Measurements from ENCODE around the gene GPR42.

Gene GPR42, protein sequence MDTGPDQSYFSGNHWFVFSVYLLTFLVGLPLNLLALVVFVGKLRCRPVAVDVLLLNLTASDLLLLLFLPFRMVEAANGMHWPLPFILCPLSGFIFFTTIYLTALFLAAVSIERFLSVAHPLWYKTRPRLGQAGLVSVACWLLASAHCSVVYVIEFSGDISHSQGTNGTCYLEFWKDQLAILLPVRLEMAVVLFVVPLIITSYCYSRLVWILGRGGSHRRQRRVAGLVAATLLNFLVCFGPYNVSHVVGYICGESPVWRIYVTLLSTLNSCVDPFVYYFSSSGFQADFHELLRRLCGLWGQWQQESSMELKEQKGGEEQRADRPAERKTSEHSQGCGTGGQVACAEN

DNA sequence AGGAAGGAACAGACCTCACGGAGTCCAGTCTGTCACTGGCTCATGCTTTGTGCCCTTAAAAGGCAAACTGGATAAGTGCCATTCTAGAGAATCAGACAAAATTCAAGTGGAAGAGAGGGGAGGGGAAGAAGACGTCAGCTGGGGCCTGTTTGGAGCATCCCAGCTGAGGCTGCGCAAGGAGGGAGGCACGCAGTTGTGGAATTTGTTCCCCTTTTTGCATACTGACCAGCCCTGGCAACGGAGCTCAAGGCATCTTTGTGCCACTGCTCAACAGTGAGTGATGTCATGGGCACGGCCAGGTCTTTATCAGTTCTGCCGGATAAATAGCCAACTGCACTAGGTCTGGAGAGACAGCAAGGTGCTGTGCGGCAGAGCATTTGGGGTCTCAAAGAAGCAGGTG is at the start of gene GPR42:
TSS of gene GPR42 (plus strand) at position 347 of the 400 bp plus-strand sequence. CDS start 292 bp downstream, outside the sequence.
- DNase-seq = no peak

DNA sequence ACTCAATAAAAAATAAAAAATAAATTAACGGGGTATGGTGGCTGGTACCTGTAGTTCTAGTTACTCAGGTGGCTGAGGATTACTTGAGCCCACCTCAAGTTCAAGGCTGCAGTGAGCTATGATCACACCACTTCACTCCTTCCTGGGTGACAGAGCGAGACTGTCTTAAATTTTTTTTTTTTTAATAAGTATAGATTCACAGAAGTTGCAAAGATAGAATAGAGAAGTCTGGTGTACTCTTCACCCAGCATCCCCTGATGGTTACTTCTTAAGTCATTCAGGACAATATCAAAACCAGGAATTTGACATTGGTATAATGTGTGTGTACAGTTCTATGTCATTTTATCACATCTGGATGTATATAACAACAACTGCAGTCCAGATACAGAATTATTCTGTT is 49.6 kb upstream of the GPR42 start:
- no peak for DNase-seq

DNA sequence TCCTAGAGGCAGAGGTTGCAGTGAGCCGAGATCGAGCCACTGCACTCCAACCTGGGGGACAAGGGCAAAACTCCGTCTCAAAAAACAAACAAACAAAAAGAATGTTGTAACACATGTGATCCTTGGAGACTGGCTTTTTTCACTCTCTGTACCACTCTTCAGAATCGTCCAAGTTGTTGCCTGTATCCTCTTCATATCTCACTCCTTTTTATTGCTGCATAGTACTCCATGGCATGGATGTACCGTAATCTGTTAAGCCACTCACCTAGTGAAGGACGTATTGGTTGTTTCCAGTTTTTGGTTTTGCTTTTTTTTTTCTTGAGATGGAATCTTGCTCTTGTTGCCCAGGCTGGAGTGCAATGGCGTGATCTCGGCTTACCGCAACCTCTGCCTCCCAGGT is 48.9 kb upstream of the GPR42 start:
- DNase-seq = no peak

DNA sequence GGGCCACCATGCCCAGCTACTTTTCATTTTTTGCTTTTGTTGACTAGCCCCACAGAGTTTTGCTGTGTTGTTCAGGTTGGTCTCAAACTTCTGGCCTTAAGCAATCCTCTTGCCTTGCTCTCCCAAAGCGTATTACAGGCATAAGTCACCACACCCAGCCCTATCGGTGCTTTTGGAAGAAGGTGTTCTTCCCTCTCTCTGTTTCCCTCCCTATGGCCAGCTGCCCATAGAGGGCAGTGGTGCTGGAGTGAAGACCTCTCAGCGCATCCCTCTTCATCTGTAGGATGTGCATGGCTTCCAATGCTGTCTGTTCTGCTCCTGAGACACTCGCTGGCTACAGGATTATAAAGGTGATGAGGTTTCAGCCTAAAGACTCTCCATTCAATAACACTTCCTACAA is 43.2 kb upstream of the GPR42 start:
- no peak for DNase-seq

DNA sequence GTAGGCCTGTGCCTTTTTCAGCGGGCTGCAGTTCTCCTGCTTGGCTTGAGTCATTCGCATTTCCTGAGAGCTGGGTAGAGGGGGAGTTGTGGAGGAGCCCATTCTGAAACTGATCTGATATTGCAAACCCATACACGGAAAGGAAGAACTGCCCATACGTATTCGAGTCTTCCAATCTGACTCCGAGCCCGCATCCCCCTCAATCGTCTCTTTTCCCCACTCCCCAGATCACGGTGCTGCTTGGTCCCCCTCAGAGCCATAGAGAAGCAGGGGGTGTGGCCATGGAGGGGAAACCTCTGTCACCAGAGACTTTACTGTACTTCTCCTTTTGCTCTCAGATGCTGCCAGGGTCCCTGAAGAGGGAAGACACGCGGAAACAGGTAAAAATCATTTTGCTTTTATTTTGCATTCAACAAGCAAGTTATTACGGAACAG is 42.0 kb upstream of the GPR42 start, which contains the start of gene CD22:
TSS of gene CD22 (plus strand) at position 337 of the 435 bp plus-strand sequence. CDS start 2,854 bp downstream, outside the sequence.
- peak; percentile 25 for DNase-seq

DNA sequence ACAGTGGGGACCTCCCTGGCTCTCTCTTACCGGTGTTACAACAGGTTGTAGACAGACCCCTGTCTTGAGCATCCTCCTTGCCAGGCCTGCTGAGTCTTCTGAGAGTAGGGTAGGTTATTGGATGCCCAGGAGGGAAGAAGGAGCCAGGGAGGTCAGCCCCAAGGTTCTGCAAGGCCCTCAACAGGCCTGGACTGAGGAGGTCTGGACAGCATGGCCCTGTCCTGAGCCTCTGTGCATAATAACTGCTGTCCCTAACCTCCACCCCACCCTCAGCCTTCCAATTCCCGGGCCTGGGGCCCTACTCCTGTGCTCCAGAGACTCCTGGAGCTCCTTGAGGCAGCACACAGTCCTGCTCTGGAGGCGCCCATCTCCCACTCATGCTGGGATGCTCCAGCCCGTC is 41.5 kb upstream of the GPR42 start:
- DNase-seq = no peak

DNA sequence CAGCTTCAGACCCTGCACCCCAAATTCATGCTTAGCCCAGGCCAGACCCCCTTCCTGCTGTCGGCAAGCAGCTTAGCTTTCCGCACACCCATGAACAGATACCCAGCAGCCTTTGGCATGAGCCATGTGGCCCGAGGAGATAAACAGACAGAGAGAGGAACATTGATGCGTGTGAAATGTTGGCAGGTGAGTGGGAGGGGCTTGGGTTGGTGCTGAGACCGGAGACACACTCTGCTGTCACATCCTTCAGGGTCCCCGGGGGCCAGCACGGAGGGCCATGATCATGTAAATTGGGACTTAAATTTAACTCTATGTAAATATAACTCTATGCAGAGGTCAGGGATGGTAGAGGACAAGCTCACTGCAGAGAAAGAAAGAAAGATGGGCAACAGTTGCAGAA is 40.4 kb upstream of the GPR42 start:
- no peak for DNase-seq

DNA sequence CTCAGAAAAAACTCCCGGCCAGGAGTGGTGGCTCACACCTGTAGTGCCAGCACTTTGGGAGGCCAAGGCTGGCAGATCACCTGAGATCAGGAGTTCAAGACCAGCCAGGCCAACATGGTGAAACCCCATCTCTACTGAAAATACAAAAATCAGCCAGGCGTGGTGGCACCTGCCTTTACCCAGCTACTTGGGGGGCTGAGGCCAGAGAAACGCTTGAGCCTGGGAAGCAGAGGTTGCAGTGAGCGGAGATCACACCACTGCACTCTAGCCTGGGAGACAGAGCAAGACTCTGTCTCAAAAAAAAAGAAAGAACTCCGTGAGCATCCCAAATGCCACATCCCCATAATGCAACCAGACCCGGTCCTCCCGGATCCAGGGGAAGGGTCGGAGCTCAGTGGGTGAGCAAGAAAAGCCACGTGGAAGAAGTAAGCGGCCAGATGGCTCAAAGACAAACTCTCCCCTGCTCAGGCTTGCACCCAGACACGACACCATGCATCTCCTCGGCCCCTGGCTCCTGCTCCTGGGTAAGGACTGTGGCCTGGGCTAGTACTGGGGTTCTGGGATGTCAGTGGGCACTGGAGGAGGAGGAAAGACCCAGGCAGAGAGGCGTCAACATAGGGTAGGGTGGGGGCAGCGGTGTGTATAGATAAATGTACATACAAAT is 39.2 kb upstream of the GPR42 start:
- DNase-seq = no peak

DNA sequence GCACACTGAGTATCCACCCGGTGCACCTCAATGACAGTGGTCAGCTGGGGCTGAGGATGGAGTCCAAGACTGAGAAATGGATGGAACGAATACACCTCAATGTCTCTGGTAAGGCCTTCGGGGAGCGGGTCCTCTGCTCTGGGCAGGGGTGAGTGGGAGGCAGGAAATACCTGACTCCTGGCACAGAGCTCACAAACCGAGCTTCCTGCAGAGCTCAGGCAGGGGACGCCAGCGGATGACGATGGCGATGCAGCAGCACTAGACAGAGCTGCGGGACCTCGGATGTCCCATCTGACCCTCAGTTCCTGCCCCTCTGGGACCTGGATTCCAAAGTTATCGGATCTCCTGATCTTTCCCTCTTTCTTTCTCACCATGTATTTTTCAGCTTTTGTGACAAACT is 38.1 kb upstream of the GPR42 start:
- DNase-seq = no peak

DNA sequence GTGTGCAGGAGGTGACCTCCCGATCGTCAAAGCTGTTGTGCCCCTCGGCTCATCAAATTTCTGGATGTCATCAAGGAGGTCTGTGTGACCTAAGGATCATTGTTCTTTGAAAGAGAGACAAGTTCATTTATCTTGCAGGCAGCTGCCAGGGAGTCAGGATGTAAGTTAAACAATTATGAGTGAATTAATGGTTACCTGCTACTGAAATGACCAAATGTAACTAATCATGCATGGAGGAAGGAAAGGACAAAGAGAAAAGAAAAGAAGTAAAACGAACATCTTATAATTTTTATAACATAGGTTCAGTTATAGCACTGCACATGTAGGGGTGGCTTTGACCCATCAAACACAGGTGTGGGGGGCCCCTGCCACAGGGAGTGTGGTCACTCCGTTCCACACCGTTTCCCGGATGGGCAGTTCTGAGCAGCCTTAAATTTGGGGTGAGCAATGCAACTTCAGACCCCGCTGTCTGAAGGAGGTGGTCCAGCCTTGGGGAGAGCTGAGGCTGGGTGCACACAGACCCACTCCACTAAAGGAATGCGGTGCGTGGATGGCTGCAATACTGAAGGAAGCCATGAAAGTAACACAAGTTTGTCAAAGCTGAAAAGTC is 36.6 kb upstream of the GPR42 start:
- no peak for DNase-seq

DNA sequence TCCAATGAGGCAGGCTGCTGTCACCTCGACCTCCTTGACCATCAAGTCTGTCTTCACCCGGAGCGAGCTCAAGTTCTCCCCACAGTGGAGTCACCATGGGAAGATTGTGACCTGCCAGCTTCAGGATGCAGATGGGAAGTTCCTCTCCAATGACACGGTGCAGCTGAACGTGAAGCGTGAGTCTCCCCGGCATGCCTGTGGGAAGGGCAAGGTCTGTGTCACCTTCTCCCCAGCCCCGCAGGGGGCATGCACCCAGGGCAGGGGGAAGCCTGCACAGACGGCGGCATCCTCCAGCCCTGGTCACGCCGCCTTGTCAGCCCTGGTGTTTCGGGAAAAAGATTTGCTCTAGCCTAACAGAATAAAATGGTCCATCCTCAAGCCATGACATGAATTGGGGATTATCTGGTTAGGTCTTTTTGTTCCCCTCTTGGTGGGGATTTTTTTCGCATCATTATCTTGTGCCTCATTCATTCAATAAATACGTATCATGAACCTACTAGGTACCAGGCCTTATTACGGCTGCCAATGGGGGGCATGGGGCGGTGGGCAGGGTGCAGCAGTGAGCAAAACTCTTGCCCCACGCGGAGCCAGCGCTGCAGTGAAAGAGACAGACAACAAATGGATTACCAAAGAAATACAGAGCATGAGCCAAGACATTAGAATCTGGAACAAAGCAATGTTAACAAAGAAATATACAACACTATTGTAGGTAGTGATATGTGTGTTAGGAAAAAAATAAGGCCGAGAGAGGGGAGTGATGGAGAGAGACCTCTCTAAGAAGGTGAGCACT is 34.5 kb upstream of the GPR42 start:
- no peak for DNase-seq

DNA sequence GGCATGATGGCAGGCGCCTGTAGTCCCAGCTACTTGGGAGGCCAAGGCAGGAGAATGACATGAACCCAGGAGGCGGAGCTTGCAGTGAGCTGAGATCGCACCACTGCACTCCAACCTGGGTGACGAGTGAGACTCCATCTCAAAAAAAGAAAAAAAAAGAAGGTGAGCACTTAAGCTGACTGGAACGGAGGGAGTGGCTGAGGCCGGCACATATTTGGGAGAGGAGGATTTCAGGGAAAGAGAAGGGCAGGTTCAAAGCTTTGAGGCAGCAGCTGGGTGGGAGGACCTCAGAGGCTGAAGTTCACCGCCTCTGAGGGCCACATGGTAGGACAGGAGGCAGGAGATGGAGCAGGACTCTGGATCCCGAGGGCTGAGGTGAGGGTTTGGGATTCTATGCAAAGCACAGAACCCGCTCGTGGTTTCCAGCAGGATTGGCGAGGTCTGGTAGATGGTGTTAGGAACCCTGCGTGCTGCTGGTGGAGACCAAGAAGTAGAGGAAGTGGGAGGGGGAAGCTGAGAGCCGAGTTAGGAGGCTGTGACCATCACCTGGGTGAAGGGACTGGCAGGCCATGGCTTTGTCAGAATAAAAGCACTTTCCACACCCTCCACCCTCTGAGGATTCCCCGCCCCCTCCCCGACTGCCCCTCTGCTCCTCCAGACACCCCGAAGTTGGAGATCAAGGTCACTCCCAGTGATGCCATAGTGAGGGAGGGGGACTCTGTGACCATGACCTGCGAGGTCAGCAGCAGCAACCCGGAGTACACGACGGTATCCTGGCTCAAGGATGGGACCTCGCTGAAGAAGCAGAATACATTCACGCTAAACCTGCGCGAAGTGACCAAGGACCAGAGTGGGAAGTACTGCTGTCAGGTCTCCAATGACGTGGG is 33.5 kb upstream of the GPR42 start:
- no peak for DNase-seq

DNA sequence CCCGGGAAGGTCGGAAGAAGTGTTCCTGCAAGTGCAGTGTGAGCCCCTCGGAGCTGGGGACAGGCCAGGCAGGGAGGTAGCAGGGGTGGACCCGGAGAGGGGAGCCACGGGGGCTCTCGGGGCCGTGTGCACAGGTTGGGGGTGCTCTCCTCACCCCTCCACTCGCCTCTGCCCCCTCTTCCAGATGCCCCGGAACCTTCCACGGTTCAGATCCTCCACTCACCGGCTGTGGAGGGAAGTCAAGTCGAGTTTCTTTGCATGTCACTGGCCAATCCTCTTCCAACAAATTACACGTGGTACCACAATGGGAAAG is 32.9 kb upstream of the GPR42 start:
- DNase-seq = no peak

DNA sequence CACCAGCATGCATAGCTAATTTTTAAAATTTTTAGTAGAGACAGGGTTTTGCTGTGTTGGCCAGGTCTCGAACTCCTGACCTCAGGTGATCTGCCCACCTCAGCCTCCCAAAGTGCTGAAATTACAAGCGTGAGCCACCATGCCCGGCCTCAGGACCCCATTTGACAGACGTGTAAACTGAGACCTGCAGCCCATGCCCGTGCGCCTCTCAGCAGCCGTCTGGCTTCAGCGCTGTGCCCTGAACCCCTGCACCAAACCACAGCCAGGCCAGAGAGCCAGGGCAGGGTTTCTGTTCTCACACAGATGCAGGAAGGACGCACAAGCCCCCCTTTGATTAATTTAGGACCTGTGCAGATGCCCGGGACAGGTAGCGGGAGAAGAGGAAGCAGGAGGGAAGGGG is 30.4 kb upstream of the GPR42 start:
- DNase-seq = no peak

DNA sequence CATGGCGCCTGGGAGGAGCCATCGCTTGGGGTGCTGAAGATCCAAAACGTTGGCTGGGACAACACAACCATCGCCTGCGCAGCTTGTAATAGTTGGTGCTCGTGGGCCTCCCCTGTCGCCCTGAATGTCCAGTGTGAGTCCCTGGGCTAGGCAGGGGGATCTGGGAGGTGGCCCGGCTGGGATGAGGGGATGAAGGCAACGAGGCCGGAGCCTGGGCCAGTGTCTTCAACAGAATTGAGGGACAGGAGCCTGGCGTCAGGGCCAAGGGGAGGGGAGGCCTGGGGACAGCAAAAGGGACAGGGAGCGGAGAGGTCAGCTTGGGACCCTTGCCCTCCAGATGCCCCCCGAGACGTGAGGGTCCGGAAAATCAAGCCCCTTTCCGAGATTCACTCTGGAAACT is 29.9 kb upstream of the GPR42 start:
- DNase-seq = no peak

DNA sequence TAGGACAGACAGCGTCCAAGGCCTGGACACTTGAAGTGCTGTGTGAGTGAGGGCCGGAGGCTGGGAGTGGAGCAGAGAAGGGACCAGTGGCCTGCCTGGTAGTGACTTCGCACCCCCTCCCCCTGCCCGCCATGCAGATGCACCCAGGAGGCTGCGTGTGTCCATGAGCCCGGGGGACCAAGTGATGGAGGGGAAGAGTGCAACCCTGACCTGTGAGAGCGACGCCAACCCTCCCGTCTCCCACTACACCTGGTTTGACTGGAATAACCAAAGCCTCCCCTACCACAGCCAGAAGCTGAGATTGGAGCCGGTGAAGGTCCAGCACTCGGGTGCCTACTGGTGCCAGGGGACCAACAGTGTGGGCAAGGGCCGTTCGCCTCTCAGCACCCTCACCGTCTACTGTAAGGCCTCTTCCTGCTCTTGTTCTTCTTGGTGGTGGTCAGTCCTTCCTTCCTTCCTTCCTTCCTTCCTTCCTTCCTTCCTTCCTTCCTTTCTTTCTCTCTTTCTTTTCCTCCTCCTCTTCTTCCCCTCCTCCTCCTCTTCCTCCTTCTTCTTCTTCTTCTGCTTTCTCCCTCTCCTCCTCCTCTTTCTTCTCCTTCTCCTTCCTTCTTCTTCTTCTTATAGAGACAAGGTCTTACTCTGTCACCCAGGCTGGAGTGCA is 29.2 kb upstream of the GPR42 start:
- DNase-seq = no peak

DNA sequence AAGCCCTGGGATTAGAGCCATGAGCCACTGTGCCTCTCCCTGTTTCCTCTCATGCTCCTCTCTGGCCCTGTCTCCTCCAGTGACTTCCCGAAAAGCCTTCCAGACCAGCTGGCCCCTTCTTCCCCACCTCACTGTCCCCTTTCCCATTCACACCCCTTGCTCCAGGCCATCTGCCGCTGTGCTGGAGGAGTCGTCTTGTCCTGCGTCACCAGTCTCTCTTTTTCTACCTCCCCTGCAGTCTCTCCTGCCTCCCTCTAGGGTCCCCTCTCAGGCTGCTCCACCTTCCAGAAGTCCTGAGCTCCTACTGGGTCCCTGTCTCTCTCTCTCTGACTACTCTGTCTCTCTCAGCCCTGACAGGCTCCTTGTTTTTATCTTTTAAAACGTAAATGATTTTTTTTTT is 28.4 kb upstream of the GPR42 start:
- DNase-seq = no peak

DNA sequence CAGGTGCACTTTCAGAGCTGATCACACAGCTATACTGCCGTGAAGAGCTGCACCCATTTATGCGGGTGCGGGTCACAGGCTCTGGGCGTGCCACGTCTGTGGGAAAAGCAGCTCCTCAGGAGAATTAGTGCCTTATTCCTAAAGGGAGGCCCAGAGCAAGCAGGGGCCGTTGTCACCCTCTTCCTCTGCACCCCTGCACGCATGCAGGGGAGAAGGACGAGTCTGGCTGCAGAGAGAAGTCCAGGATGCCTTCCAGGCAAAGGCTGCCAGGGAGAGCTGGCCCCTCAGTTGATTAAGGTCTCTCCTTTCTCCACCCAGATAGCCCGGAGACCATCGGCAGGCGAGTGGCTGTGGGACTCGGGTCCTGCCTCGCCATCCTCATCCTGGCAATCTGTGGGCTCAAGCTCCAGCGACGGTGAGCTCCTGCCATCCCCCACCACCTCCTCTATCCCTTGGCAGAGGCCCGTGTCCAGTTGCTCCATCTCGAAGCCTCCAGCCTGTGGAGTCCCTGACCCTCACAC is 26.3 kb upstream of the GPR42 start:
- DNase-seq = no peak

DNA sequence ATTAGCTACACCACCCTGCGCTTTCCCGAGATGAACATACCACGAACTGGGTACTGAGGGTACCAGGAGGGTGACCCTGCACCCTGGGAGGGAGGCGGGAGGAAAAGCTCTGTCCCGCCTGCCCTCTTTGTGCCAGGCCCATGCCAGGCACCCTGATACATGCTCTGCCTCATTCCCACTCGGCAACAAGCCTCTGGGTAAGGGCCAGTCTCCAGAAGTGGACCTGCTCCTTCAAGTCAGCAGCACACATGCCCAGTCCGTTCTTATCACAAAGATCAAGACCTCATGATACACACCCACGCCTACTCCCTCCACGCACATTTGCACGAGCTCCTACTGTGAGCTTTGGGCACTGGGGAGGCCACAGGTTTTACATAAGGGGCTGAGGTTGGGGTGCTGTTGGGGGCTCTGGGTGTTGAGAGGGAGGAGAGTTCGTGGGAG is 25.2 kb upstream of the GPR42 start:
- no peak for DNase-seq

DNA sequence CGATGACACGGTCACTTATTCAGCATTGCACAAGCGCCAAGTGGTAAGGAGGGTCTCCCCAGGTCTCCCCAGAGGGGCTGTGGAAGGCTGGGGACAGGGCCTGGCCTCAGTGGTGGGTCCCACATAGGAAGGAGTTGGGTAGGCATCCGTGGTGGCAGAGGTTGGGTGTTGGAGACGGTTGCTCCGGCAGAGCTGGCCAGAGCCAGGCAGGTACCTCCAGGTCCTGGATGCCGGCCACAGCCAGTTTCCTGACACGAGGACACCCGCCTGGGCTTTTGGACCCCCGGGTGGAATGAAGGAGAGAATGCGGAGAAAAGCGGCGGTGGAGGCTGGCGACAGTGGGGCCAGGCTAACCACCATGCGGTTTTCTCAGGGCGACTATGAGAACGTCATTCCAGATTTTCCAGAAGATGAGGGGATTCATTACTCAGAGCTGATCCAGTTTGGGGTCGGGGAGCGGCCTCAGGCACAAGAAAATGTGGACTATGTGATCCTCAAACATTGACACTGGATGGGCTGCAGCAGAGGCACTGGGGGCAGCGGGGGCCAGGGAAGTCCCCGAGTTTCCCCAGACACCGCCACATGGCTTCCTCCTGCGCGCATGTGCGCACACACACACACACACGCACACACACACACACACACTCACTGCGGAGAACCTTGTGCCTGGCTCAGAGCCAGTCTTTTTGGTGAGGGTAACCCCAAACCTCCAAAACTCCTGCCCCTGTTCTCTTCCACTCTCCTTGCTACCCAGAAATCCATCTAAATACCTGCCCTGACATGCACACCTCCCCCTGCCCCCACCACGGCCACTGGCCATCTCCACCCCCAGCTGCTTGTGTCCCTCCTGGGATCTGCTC is 24.4 kb upstream of the GPR42 start:
- DNase-seq = peak; percentile 81

Data from suppressor macrophage treated with lipopolysaccharide for 4 hours (primary cell).